ENCODE results near the gene CLTA.
"Not testable (repeated sequence)": the region's sequence is repeated elsewhere in the genome, so short reads cannot be mapped to it uniquely, and the experiment has no call there.

CLTA gene

GRCh38 chr9:36245906-36246305, 55.2 kb downstream of the CLTA start:
- Histone ChIP-seq H3K4me2 (ENCODE audit: low read length) (no peak overlapping the region), H3K9ac (ENCODE audit: low read length) (no peak overlapping the region), H3K27ac (ENCODE audit: low read length) (no peak overlapping the region), H3K36me3 (replicated peaks; ENCODE audit: low read depth, low read length) (peaks cover 18% of the 10 kb centered on the region), H3K4me3 (ENCODE audit: low read length) (no peak overlapping the region), H3K4me1 (ENCODE audit: low read length) (peaks cover 20% of the 10 kb centered on the region), H4K20me1 (ENCODE audit: insufficient read depth, low read length) (peaks cover 14% of the 10 kb centered on the region), H3K79me2 (ENCODE audit: low read length) (no peaks in the 10 kb centered on the region), H3K27me3 (ENCODE audit: low read depth, low read length) (no peaks in the 10 kb centered on the region), H3K9me3 (ENCODE audit: insufficient read depth, low read length) (no peaks in the 10 kb centered on the region), H2AFZ (ENCODE audit: low read depth, low read length) (no peak overlapping the region)
- TF ChIP-seq CTCF (IDR thresholded peaks at IDR 0.05; ENCODE audit: low read depth, low read length) (no peak), EZH2phosphoT487 (IDR thresholded peaks at IDR 0.05; ENCODE audit: low read depth) (no peak)

- Histone ChIP-seq H3K4me2 (ENCODE audit: low read length) (no peak overlapping the region), H3K27ac (ENCODE audit: low read length) (no peak overlapping the region), H4K20me1 (ENCODE audit: insufficient read depth, low read length) (peaks cover 23% of the 10 kb centered on the region), H3K9me3 (ENCODE audit: insufficient read depth, low read length) (no peaks in the 10 kb centered on the region), H3K36me3 (replicated peaks; ENCODE audit: low read depth, low read length) (peaks cover 16% of the 10 kb centered on the region), H3K9ac (ENCODE audit: low read length) (no peak overlapping the region), H3K4me1 (ENCODE audit: low read length) (peaks cover 20% of the 10 kb centered on the region), H3K27me3 (ENCODE audit: low read depth, low read length) (no peaks in the 10 kb centered on the region), H3K79me2 (ENCODE audit: low read length) (no peaks in the 10 kb centered on the region), H3K4me3 (ENCODE audit: low read length) (no peak overlapping the region), H2AFZ (ENCODE audit: low read depth, low read length) (no peak overlapping the region)
- TF ChIP-seq CTCF (IDR thresholded peaks at IDR 0.05; ENCODE audit: low read depth, low read length), result no peak
- no peak for TF ChIP-seq EZH2phosphoT487 (IDR thresholded peaks at IDR 0.05; ENCODE audit: low read depth)
These were observed 56.6 kb downstream of the CLTA start for GRCh38 chr9:36247356-36247755.

- H4K20me1 ChIP-seq (ENCODE audit: insufficient read depth, low read length), result peaks cover 23% of the 10 kb centered on the region
- not testable (repeated sequence) for H3K4me3 ChIP-seq (ENCODE audit: low read length); H3K79me2 ChIP-seq (ENCODE audit: low read length); H3K9me3 ChIP-seq (ENCODE audit: insufficient read depth, low read length); H3K27ac ChIP-seq (ENCODE audit: low read length); H3K9ac ChIP-seq (ENCODE audit: low read length); H2AFZ ChIP-seq (ENCODE audit: low read depth, low read length); H3K27me3 ChIP-seq (ENCODE audit: low read depth, low read length)
- peak overlapping the region; percentile 66; the same call in 1 of the 2 replicates for H3K4me2 ChIP-seq (ENCODE audit: low read length)
- H3K36me3 ChIP-seq (replicated peaks; ENCODE audit: low read depth, low read length), result peaks cover 16% of the 10 kb centered on the region
- peaks cover 20% of the 10 kb centered on the region for H3K4me1 ChIP-seq (ENCODE audit: low read length)
- TF ChIP-seq CTCF (IDR thresholded peaks at IDR 0.05; ENCODE audit: low read depth, low read length), result peak; percentile 53
These were observed 57.3 kb downstream of the CLTA start for GRCh38 chr9:36248061-36248460.

- Histone ChIP-seq H4K20me1 (ENCODE audit: insufficient read depth, low read length) (peaks cover 23% of the 10 kb centered on the region), H3K4me1 (ENCODE audit: low read length) (peaks cover 20% of the 10 kb centered on the region), H3K27me3 (ENCODE audit: low read depth, low read length) (no peaks in the 10 kb centered on the region), H3K36me3 (replicated peaks; ENCODE audit: low read depth, low read length) (peaks cover 14% of the 10 kb centered on the region), H2AFZ (ENCODE audit: low read depth, low read length) (no peak overlapping the region), H3K4me2 (ENCODE audit: low read length) (peak overlapping the region; percentile 66), H3K79me2 (ENCODE audit: low read length) (no peaks in the 10 kb centered on the region), H3K9me3 (ENCODE audit: insufficient read depth, low read length) (no peaks in the 10 kb centered on the region), H3K27ac (ENCODE audit: low read length) (peak overlapping the region; percentile 14; the same call in 1 of the 2 replicates), H3K9ac (ENCODE audit: low read length) (no peak overlapping the region), H3K4me3 (ENCODE audit: low read length) (peak overlapping the region; percentile 46)
- TF ChIP-seq EZH2phosphoT487 (IDR thresholded peaks at IDR 0.05; ENCODE audit: low read depth), result no peak
- TF ChIP-seq CTCF (IDR thresholded peaks at IDR 0.05; ENCODE audit: low read depth, low read length), result no peak
These were observed 58.5 kb downstream of the CLTA start for GRCh38 chr9:36249189-36249588.
